Type B pancreatic cell (in vitro differentiated cells): ENCODE results near the gene H2BW1. TPM values are rescaled to one million over a fixed set of nuclear protein-coding genes. Genes with fewer than 3 reads are reported as not detected.
"Not testable (repeated sequence)": the region's sequence is repeated elsewhere in the genome, so short reads cannot be mapped to it uniquely, and the experiment has no call there.

Source experiments
- DNase-seq: peaks from one replicate; pipeline ENCODE4 v3.0.0; 2021; ENCODE audit warnings: mixed read lengths; ENCODE audit not compliant: unreplicated experiment; ENCODE audit errors: extremely low spot score
- H3K27ac Mint-ChIP-seq: 2 replicates; pipeline ENCODE4 v1.8.0; 2021; ENCODE audit warnings: mild to moderate bottlenecking, mixed read lengths
- H3K27me3 Mint-ChIP-seq: 2 replicates; pipeline ENCODE4 v1.8.0; 2021; ENCODE audit warnings: mixed read lengths
- H3K36me3 Mint-ChIP-seq: 2 replicates; pipeline ENCODE4 v1.8.0; 2021; ENCODE audit warnings: mixed read lengths
- H3K4me1 Mint-ChIP-seq: one replicate; pipeline ENCODE4 v1.8.0; 2021; ENCODE audit warnings: mixed read lengths; ENCODE audit not compliant: unreplicated experiment
- H3K4me3 Mint-ChIP-seq: 2 replicates; pipeline ENCODE4 v1.8.0; 2021; ENCODE audit warnings: mild to moderate bottlenecking, mixed read lengths
- H3K9me3 Mint-ChIP-seq: 2 replicates; pipeline ENCODE4 v1.8.0; 2021; ENCODE audit warnings: mixed read lengths
- long read RNA-seq: library from polyadenylated mRNA; unstranded; transcript quantifications from one replicate; pipeline ENCODE4 v2.0.0, GENCODE V29; 2020
- total RNA-seq: library from RNA; stranded (reverse); gene quantifications from 2 replicates; pipeline ENCODE4 v1.2.1, GENCODE V29; 2021; ENCODE audit warnings: low replicate concordance
- TF ChIP-seq, protein P1 (sequence below): fragments of 200-600 bp; sonication (generic); conservative IDR thresholded peaks from 2 replicates; pipeline ENCODE4 v1.5.0; 2021; ENCODE audit warnings: antibody characterized with exemption, mild to moderate bottlenecking

Gene H2BW1, protein sequence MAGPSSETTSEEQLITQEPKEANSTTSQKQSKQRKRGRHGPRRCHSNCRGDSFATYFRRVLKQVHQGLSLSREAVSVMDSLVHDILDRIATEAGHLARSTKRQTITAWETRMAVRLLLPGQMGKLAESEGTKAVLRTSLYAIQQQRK
- total RNA-seq: not detected in 2 replicates
- long read RNA-seq: 0 reads

DNA sequence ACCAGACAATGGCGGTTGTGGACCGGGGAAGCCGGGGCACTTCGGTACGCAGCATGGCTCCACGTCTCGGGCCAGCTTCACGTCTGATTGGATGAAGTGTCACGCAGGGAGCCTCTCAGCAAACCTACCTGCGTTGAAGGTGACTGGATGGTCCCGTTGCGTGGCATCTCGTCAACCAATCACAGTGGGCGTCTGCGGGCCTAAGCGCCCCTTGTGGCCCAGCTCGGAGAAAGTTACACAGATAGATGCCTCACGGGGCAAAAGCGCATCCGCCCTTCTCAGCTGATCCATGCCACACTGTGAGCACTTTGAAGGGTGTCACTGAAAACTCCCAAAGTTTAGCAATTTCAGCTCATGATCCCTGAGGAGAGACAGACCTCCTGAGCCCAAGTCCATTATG is at the start of gene H2BW1:
H2BW1 (minus strand) TSS at position 103 of the 400 bp plus-strand sequence. CDS start 132 bp downstream, outside the sequence.
- no peak within 1 kb of the TSS for H3K27ac Mint-ChIP-seq
- no peaks in the 10 kb centered on the region for H3K36me3 Mint-ChIP-seq
- no peaks in the 10 kb centered on the region for H3K9me3 Mint-ChIP-seq
- no peak for DNase-seq
- no peak within 1 kb of the TSS for H3K4me3 Mint-ChIP-seq
- H3K4me1 Mint-ChIP-seq: no peaks in the 10 kb centered on the region
- TF ChIP-seq, protein P1, sequence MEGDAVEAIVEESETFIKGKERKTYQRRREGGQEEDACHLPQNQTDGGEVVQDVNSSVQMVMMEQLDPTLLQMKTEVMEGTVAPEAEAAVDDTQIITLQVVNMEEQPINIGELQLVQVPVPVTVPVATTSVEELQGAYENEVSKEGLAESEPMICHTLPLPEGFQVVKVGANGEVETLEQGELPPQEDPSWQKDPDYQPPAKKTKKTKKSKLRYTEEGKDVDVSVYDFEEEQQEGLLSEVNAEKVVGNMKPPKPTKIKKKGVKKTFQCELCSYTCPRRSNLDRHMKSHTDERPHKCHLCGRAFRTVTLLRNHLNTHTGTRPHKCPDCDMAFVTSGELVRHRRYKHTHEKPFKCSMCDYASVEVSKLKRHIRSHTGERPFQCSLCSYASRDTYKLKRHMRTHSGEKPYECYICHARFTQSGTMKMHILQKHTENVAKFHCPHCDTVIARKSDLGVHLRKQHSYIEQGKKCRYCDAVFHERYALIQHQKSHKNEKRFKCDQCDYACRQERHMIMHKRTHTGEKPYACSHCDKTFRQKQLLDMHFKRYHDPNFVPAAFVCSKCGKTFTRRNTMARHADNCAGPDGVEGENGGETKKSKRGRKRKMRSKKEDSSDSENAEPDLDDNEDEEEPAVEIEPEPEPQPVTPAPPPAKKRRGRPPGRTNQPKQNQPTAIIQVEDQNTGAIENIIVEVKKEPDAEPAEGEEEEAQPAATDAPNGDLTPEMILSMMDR: no peak
- no peaks in the 10 kb centered on the region for H3K27me3 Mint-ChIP-seq

DNA sequence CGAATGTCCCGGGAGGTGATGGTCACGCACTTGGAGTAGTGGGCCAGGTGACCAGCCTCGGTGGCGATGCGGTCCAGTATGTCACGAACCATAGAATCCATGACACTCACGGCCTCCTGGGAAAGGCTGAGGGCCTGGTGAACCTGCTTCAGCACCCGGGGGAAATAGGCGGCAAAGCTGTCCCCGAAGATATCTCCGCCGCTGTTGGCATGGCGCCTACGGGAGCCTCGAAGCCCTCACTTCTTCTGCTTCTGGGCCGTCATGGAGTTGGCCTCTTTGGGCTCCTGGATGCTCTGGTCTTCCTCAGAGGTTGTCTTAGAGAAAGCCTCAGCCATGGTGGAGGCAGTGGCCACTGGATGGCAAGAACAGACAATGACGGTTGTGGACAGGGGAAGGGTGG is 49.1 kb upstream of the H2BW1 start:
- H3K4me1 Mint-ChIP-seq, DNase-seq, H3K36me3 Mint-ChIP-seq, H3K27ac Mint-ChIP-seq, H3K9me3 Mint-ChIP-seq, H3K4me3 Mint-ChIP-seq, H3K27me3 Mint-ChIP-seq: not testable (repeated sequence)

DNA sequence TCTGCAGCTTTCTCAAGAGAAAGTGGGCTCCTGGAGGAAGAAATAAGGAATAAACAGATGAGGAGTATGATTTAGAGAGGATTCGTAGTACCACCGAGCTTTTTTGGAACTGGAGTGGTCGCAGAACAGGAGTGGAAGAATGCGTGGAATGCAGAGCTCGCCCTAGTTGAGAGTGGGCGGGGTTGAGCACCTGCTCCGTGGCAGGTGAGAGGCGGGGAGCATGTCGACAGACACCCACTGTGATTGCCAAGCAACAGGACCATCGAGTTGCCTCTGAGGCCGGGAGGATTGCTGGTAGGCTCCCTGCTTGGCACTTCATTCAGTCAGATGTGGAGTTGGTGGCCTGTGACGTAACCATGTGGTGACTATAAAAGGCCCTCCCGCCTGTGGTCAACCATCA is 41.4 kb upstream of the H2BW1 start:
- not testable (repeated sequence) for H3K4me3 Mint-ChIP-seq, H3K36me3 Mint-ChIP-seq, H3K27ac Mint-ChIP-seq, H3K4me1 Mint-ChIP-seq, H3K27me3 Mint-ChIP-seq, DNase-seq, H3K9me3 Mint-ChIP-seq

DNA sequence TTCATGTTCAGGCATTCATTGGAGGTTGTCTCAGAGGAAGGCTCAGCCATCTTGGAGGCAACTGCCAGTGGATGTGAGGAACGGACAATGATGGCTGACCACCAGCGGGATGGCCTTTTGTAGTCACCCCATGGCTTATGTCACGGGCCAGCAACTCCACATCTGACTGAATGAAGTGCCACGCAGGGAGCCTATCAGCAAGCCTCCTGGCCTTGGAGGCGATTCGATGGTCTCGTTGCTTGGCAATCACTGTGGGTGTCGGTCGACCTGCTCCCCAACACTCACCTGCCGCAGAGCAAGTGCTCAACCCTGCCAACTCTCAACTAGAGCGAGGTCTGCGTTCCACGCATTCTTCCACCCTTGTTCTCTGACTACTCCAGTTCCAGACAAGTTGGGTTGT is 33.7 kb upstream of the H2BW1 start:
- Mint-ChIP-seq H3K27ac (no peak overlapping the region), H3K36me3 (no peaks in the 10 kb centered on the region), H3K4me1 (no peaks in the 10 kb centered on the region), H3K9me3 (peaks cover 10% of the 10 kb centered on the region), H3K27me3 (no peaks in the 10 kb centered on the region), H3K4me3 (no peak overlapping the region)
- TF ChIP-seq, protein P1: no peak
- DNase-seq: no peak

DNA sequence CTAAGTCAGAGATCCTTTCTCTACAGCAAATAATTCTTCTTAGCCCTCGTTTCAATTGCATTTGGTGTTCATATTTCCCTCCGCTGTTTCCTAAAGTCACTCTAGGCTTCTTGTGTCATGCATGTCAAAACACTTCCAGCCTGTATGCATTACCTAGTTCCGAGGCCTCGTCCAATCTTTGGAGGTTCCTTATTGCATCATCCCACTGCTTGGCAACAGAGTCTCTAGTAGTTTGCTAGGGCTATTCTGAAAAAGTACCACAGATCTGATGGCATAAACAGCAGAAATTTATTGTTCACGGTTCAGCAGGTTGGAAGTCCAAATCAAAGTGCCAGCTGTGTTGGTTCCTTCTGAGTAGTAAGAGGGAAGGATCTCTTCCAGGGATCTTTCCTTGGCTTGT is 32.1 kb upstream of the H2BW1 start:
- no peak for DNase-seq
- Mint-ChIP-seq H3K36me3 (no peaks in the 10 kb centered on the region), H3K4me3 (no peak overlapping the region), H3K4me1 (no peaks in the 10 kb centered on the region), H3K9me3 (peaks cover 10% of the 10 kb centered on the region), H3K27ac (no peak overlapping the region), H3K27me3 (no peaks in the 10 kb centered on the region)
- TF ChIP-seq, protein P1: no peak

DNA sequence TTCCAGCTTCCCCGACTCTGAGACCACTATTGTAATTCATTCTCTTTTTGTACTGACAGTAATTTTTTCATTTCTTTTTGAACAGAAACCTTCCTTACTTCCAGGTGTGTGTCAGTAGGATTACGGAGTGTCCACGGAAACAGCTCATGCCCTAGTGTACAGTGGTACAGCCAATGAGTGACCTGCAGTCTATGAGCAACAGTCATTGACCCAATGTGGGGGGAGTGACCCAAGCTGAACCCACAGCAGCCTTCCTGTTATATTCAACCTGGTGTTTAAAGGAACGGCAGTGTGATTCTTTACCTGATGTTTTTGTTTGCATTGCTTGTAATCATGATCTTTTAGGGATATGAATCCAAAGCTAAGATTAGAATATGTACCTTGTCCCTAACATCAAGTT is 27.5 kb upstream of the H2BW1 start:
- Mint-ChIP-seq H3K27me3 (no peaks in the 10 kb centered on the region), H3K27ac (no peak overlapping the region), H3K36me3 (no peaks in the 10 kb centered on the region), H3K4me1 (no peaks in the 10 kb centered on the region), H3K9me3 (peaks cover 10% of the 10 kb centered on the region), H3K4me3 (no peak overlapping the region)
- TF ChIP-seq, protein P1: no peak
- no peak for DNase-seq
